ENCODE measurements around the gene PDCD5.

Gene PDCD5

GRCh38 chr19:32595491-32595890 lies 14.5 kb downstream of the PDCD5 start:
- no peaks in the 10 kb centered on the region for H3K27me3 ChIP-seq (ENCODE audit: insufficient read depth, low read length)
- peaks cover 47% of the 10 kb centered on the region for H3K36me3 ChIP-seq (ENCODE audit: insufficient read depth, low read length)
- H3K4me1 ChIP-seq (ENCODE audit: insufficient read depth, low read length) = no peaks in the 10 kb centered on the region
- no peaks in the 10 kb centered on the region for H3K9me3 ChIP-seq (ENCODE audit: low read length)
- H2AFZ ChIP-seq (ENCODE audit: low read depth, low read length) = no peak overlapping the region
- H3K4me3 ChIP-seq (ENCODE audit: low read length) = no peak overlapping the region

- Histone ChIP-seq H2AFZ (ENCODE audit: low read depth, low read length) (no peak overlapping the region), H3K27me3 (ENCODE audit: insufficient read depth, low read length) (no peaks in the 10 kb centered on the region), H3K4me3 (ENCODE audit: low read length) (no peak overlapping the region), H3K9me3 (ENCODE audit: low read length) (no peaks in the 10 kb centered on the region), H3K36me3 (ENCODE audit: insufficient read depth, low read length) (peaks cover 54% of the 10 kb centered on the region), H3K4me1 (ENCODE audit: insufficient read depth, low read length) (no peaks in the 10 kb centered on the region)
Observed at GRCh38 chr19:32598022-32598421, 17.0 kb downstream of the PDCD5 start.

GRCh38 chr19:32599258-32599657 lies 18.3 kb downstream of the PDCD5 start:
- Histone ChIP-seq H3K27me3 (ENCODE audit: insufficient read depth, low read length) (no peaks in the 10 kb centered on the region), H3K4me1 (ENCODE audit: insufficient read depth, low read length) (no peaks in the 10 kb centered on the region), H3K4me3 (ENCODE audit: low read length) (no peak overlapping the region), H3K36me3 (ENCODE audit: insufficient read depth, low read length) (peaks cover 56% of the 10 kb centered on the region), H2AFZ (ENCODE audit: low read depth, low read length) (no peak overlapping the region), H3K9me3 (ENCODE audit: low read length) (no peaks in the 10 kb centered on the region)

- H3K4me3 ChIP-seq (ENCODE audit: low read length) = no peak overlapping the region
- H2AFZ ChIP-seq (ENCODE audit: low read depth, low read length) = no peak overlapping the region
- no peaks in the 10 kb centered on the region for H3K9me3 ChIP-seq (ENCODE audit: low read length)
- H3K36me3 ChIP-seq (ENCODE audit: insufficient read depth, low read length) = peaks cover 52% of the 10 kb centered on the region
- H3K4me1 ChIP-seq (ENCODE audit: insufficient read depth, low read length) = no peaks in the 10 kb centered on the region
- no peaks in the 10 kb centered on the region for H3K27me3 ChIP-seq (ENCODE audit: insufficient read depth, low read length)
Observed at GRCh38 chr19:32599736-32600157, 18.8 kb downstream of the PDCD5 start.

DNA sequence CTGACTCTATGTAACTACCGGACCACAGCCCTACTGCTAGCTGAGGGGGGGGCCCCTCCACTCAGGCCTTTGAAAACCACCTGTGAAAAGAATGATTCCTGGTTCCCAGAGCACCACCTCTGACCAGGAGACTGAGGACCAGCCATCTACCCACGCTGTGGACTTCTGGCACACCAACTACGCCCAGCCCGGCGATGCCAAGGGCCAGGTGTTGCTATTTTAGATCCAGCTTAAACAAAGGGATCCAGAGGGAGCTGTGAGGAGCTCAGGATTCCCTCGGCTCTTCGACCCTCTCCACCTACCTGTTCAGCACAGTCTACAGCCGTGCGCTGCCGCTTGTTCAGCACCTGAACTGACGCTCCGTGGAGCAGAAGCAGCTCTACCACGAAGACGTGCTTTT lies 23.0 kb downstream of the PDCD5 start:
- no peaks in the 10 kb centered on the region for H3K9me3 ChIP-seq (ENCODE audit: low read length)
- H3K36me3 ChIP-seq (ENCODE audit: insufficient read depth, low read length) = peaks cover 38% of the 10 kb centered on the region
- H2AFZ ChIP-seq (ENCODE audit: low read depth, low read length) = no peak overlapping the region
- H3K4me3 ChIP-seq (ENCODE audit: low read length) = no peak overlapping the region
- H3K4me1 ChIP-seq (ENCODE audit: insufficient read depth, low read length) = no peaks in the 10 kb centered on the region
- H3K27me3 ChIP-seq (ENCODE audit: insufficient read depth, low read length) = no peaks in the 10 kb centered on the region

DNA sequence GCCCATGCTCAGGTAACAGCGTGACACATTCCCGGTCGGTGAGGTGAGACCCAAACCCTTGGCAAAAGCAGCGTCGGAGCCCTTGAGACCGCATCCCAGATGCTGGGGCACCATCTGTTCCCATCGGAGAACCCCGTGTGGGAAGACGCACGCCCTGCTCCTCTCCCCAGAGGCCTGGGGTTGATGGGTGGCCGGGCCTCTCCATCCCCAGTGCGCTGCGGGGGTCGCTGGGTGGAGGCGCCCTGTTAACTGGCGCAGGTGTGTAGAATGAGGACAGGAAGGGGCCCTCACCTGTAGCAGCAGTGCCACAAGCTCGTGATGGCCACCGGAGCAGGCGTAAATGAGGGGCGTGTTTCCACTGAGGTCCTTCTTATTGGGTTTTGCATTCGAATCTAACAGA lies 24.6 kb downstream of the PDCD5 start:
- Histone ChIP-seq H3K27me3 (ENCODE audit: insufficient read depth, low read length) (no peaks in the 10 kb centered on the region), H3K9me3 (ENCODE audit: low read length) (no peaks in the 10 kb centered on the region), H2AFZ (ENCODE audit: low read depth, low read length) (no peak overlapping the region), H3K4me3 (ENCODE audit: low read length) (no peak overlapping the region), H3K36me3 (ENCODE audit: insufficient read depth, low read length) (peaks cover 38% of the 10 kb centered on the region), H3K4me1 (ENCODE audit: insufficient read depth, low read length) (no peaks in the 10 kb centered on the region)

GRCh38 chr19:32606289-32606688 lies 25.3 kb downstream of the PDCD5 start:
- Histone ChIP-seq H3K27me3 (ENCODE audit: insufficient read depth, low read length) (no peaks in the 10 kb centered on the region), H3K4me3 (ENCODE audit: low read length) (no peak overlapping the region), H3K9me3 (ENCODE audit: low read length) (no peaks in the 10 kb centered on the region), H2AFZ (ENCODE audit: low read depth, low read length) (no peak overlapping the region), H3K4me1 (ENCODE audit: insufficient read depth, low read length) (no peaks in the 10 kb centered on the region), H3K36me3 (ENCODE audit: insufficient read depth, low read length) (peaks cover 38% of the 10 kb centered on the region)

GRCh38 chr19:32607479-32607878 lies 26.5 kb downstream of the PDCD5 start:
- H2AFZ ChIP-seq (ENCODE audit: low read depth, low read length) = no peak overlapping the region
- peaks cover 40% of the 10 kb centered on the region for H3K36me3 ChIP-seq (ENCODE audit: insufficient read depth, low read length)
- H3K9me3 ChIP-seq (ENCODE audit: low read length) = no peaks in the 10 kb centered on the region
- no peak overlapping the region for H3K4me3 ChIP-seq (ENCODE audit: low read length)
- no peaks in the 10 kb centered on the region for H3K27me3 ChIP-seq (ENCODE audit: insufficient read depth, low read length)
- no peaks in the 10 kb centered on the region for H3K4me1 ChIP-seq (ENCODE audit: insufficient read depth, low read length)

DNA sequence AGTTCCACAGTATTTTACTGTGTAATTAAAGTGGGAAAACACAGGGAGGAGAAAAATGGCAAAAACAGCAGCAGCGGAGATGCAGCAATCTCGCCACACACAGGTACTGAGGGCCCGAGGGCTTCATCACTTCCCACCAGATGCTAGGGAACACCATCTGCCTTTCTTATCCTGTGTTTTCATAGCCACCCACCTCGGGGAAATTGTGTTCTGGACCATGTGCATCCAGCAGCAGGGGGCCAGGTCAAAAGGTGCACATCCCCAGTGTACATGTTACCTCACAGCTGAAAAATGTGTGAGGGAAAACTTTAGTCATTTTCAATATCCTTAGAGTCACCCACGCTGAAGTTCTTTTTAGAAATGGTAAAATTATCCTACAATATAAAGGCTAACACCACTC lies 30.2 kb downstream of the PDCD5 start:
- no peak overlapping the region for H2AFZ ChIP-seq (ENCODE audit: low read depth, low read length)
- no peaks in the 10 kb centered on the region for H3K27me3 ChIP-seq (ENCODE audit: insufficient read depth, low read length)
- H3K36me3 ChIP-seq (ENCODE audit: insufficient read depth, low read length) = peaks cover 48% of the 10 kb centered on the region
- H3K9me3 ChIP-seq (ENCODE audit: low read length) = peaks cover 4% of the 10 kb centered on the region
- no peak overlapping the region for H3K4me3 ChIP-seq (ENCODE audit: low read length)
- H3K4me1 ChIP-seq (ENCODE audit: insufficient read depth, low read length) = no peaks in the 10 kb centered on the region

GRCh38 chr19:32613008-32613407 lies 32.0 kb downstream of the PDCD5 start:
- Histone ChIP-seq H3K4me1 (ENCODE audit: insufficient read depth, low read length) (no peaks in the 10 kb centered on the region), H3K36me3 (ENCODE audit: insufficient read depth, low read length) (peaks cover 41% of the 10 kb centered on the region), H3K9me3 (ENCODE audit: low read length) (peaks cover 4% of the 10 kb centered on the region), H2AFZ (ENCODE audit: low read depth, low read length) (no peak overlapping the region), H3K4me3 (ENCODE audit: low read length) (no peak overlapping the region), H3K27me3 (ENCODE audit: insufficient read depth, low read length) (no peaks in the 10 kb centered on the region)

- Histone ChIP-seq H3K27me3 (ENCODE audit: insufficient read depth, low read length) (no peaks in the 10 kb centered on the region), H3K9me3 (ENCODE audit: low read length) (peaks cover 4% of the 10 kb centered on the region), H3K4me3 (ENCODE audit: low read length) (no peak overlapping the region), H3K4me1 (ENCODE audit: insufficient read depth, low read length) (no peaks in the 10 kb centered on the region), H2AFZ (ENCODE audit: low read depth, low read length) (no peak overlapping the region), H3K36me3 (ENCODE audit: insufficient read depth, low read length) (peaks cover 54% of the 10 kb centered on the region)
Observed at GRCh38 chr19:32614916-32615315, 33.9 kb downstream of the PDCD5 start.

GRCh38 chr19:32615569-32615968 lies 34.6 kb downstream of the PDCD5 start:
- no peaks in the 10 kb centered on the region for H3K27me3 ChIP-seq (ENCODE audit: insufficient read depth, low read length)
- no peaks in the 10 kb centered on the region for H3K4me1 ChIP-seq (ENCODE audit: insufficient read depth, low read length)
- H2AFZ ChIP-seq (ENCODE audit: low read depth, low read length) = no peak overlapping the region
- peaks cover 55% of the 10 kb centered on the region for H3K36me3 ChIP-seq (ENCODE audit: insufficient read depth, low read length)
- H3K4me3 ChIP-seq (ENCODE audit: low read length) = no peak overlapping the region
- peaks cover 4% of the 10 kb centered on the region for H3K9me3 ChIP-seq (ENCODE audit: low read length)

GRCh38 chr19:32619051-32619685 lies 38.2 kb downstream of the PDCD5 start:
- peaks cover 48% of the 10 kb centered on the region for H3K36me3 ChIP-seq (ENCODE audit: insufficient read depth, low read length)

GRCh38 chr19:32622002-32622401 lies 41.0 kb downstream of the PDCD5 start:
- H3K9me3 ChIP-seq (ENCODE audit: low read length) = no peaks in the 10 kb centered on the region
- H3K36me3 ChIP-seq (ENCODE audit: insufficient read depth, low read length) = peaks cover 32% of the 10 kb centered on the region
- H3K4me3 ChIP-seq (ENCODE audit: low read length) = no peak overlapping the region
- no peaks in the 10 kb centered on the region for H3K4me1 ChIP-seq (ENCODE audit: insufficient read depth, low read length)
- no peaks in the 10 kb centered on the region for H3K27me3 ChIP-seq (ENCODE audit: insufficient read depth, low read length)
- no peak overlapping the region for H2AFZ ChIP-seq (ENCODE audit: low read depth, low read length)

More at GRCh38 chr19:32619051-32619685, 38.2 kb downstream of the PDCD5 start:
- Histone ChIP-seq H3K27me3 (ENCODE audit: insufficient read depth, low read length) (no peaks in the 10 kb centered on the region), H3K9me3 (ENCODE audit: low read length) (no peaks in the 10 kb centered on the region), H3K4me3 (ENCODE audit: low read length) (no peak overlapping the region), H3K4me1 (ENCODE audit: insufficient read depth, low read length) (no peaks in the 10 kb centered on the region), H2AFZ (ENCODE audit: low read depth, low read length) (no peak overlapping the region)
